Hematopoietic multipotent progenitor cell treated with erythropoietin and hydrocortisone succinate and interleukin-3 and kit ligand, for 15 days (in vitro differentiated cells): ENCODE results near the gene LRRC17.

ENCODE experiments used
- DNase-seq: peaks from one replicate; pipeline ENCODE4 v3.0.0-alpha.2; 2015; ENCODE audit warnings: low spot score

LRRC17 gene

GRCh38 chr7:102988631-102989560 is 76.1 kb downstream of the LRRC17 start:
- no peak for DNase-seq

DNA sequence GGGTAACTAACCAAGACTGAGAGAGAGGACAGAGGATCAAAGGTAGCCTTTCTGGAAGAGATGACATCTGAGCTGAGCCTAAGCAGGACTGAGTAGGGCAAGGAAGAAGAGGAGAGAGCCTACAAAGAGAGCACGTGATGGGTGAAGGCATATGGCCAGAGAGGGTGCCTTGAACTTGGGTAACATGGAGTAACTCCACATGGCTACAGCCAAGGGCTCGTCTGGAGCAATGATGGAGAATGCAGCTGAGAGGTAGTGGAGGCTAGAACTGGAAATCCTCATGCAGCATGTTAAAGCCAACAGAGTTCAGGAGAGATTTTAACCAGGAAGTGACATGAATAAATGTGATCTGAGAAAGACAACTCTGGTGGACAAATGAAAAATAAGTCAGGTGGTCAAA is 77.8 kb downstream of the LRRC17 start:
- no peak for DNase-seq

DNA sequence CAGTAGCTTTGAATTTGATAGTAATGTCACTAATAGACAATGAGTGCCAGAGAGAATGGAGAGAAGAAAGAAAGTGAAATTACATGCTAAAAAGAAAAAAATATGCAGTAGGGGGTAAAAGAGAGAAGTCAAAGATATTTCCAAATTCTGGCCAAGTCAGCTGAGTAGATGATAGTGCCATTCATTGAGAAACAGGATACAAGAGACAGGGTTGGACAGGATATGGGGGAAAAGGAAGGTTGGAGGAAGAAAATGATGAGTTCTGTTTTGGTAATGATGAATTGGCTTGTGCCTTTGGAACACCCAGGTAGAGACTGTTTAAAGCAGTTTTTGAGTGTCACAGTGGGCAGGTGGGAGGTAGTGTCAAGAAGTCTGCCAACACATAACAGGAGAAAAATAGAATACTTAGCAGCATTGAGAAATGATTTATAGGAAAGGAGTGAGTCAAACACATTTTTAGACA is 78.3 kb downstream of the LRRC17 start:
- DNase-seq: no peak

- DNase-seq: no peak
Measured at GRCh38 chr7:102991540-102992214, 78.9 kb downstream of the LRRC17 start.

- DNase-seq: no peak
Measured at GRCh38 chr7:102992509-102992937, 79.7 kb downstream of the LRRC17 start.

DNA sequence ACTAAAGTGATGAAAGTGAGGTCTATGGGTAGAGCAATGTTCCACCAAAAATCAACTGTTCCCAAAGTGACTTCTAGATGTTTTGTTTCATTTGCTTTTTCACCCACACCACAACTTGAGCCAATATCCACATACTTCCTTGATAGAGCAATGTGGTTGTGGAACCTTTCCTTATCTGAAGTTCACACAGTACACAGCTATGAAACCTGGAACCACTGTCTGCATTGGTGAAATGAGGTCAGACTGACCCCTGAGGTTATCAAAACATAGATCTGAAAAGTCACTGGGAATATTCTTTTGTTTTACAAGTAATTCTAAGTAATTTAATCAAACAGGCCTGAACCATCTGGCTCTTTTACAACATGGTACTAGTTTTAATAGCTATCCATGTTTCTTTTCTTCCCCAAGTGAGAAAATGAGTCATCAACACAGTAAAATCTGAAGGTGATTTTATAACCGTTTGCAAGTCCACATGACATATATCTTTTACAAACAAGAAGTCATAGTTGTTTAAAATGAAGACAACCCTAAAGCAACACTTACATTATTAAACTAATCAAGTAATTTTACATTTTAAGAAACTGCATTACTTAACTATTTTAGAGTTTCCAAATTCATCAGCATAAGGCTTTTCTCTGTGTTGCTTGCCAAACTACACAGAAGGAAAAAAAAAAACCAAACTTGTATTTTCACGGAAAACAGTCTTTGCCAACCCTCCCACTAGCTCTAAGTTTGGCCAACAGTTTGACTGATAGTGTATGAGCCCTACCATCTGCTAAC is 80.3 kb downstream of the LRRC17 start:
- DNase-seq: no peak

DNA sequence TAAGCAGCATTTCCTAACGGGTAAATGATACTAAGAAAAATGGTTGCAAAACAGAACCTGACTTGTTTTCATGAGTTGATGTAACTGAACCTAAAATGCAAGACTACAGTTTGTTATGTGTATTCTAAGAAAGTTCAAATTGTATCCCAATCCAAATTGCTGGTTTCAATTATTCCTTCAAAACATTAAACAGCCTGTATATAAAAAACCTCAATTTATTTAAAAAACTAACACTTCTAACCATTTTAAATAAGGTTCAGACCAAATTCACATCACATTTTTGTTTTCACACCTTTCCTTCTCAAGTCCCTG is 80.9 kb downstream of the LRRC17 start:
- no peak for DNase-seq

GRCh38 chr7:102994567-102994966 is 81.8 kb downstream of the LRRC17 start:
- DNase-seq: no peak
